Panc1 (cell line): Measurements from ENCODE around the gene TRIM22.

Experiments
- CTCF ChIP-seq: fragments of 450-650 bp; IDR thresholded peaks from 2 replicates; pipeline ENCODE4 v1.5.1; 2017; ENCODE audit warnings: mild to moderate bottlenecking
- POLR2AphosphoS5 ChIP-seq: IDR thresholded peaks from 2 replicates; pipeline ENCODE4 v1.6.1; 2012; ENCODE audit warnings: mild to moderate bottlenecking, low read depth, low read length, moderate library complexity
- SIN3A ChIP-seq: IDR thresholded peaks from 2 replicates; pipeline ENCODE4 v1.6.1; 2012; ENCODE audit warnings: low read depth, mild to moderate bottlenecking, low read length, moderate library complexity, borderline replicate concordance; ENCODE audit not compliant: insufficient read depth
- TCF7L2 ChIP-seq: IDR thresholded peaks from 2 replicates; pipeline ENCODE4 v1.6.1; 2011; ENCODE audit warnings: mild to moderate bottlenecking, low read depth, low read length, inconsistent platforms

DNA sequence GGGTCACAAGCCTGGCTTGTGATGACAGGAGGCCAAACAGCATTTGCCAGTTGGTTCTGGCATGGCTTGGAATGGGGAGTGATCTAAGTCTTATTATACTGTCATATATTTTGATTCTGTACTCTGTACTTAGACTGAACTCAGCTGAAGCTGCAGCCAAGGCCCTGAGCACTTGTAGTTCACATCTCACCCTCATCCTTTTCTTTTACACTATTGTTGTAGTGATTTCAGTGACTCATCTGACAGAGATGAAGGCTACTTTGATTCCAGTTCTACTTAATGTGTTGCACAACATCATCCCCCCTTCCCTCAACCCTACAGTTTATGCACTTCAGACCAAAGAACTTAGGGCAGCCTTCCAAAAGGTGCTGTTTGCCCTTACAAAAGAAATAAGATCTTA lies 47.5 kb downstream of the TRIM22 start:
- TF ChIP-seq CTCF (no peak), SIN3A (no peak), POLR2AphosphoS5 (no peak), TCF7L2 (no peak)
